GM12891 (cell line): Measurements from ENCODE around the gene RHPN2.

Experiments
- POLR2A ChIP-seq: IDR thresholded peaks from 2 replicates; pipeline ENCODE4 v1.6.1; 2011; ENCODE audit warnings: low read depth, low read length, control low read depth
- POLR2AphosphoS5 ChIP-seq: IDR thresholded peaks from 2 replicates; pipeline ENCODE4 v1.6.1; 2011; ENCODE audit warnings: low read depth, low read length, control low read depth

GRCh38 chr19:32945260-32945659, 119.4 kb downstream of the RHPN2 start:
- no peak for TF ChIP-seq POLR2A
- TF ChIP-seq POLR2AphosphoS5 = no peak
